GM19455 (cell line): ENCODE results near the gene ACAP3.

Experiments used
- ATAC-seq: cut with Tn5 transposase; IDR thresholded peaks from one replicate; pipeline ENCODE4 v1.9.1; 2021; ENCODE audit not compliant: unreplicated experiment

The ACAP3 gene

DNA sequence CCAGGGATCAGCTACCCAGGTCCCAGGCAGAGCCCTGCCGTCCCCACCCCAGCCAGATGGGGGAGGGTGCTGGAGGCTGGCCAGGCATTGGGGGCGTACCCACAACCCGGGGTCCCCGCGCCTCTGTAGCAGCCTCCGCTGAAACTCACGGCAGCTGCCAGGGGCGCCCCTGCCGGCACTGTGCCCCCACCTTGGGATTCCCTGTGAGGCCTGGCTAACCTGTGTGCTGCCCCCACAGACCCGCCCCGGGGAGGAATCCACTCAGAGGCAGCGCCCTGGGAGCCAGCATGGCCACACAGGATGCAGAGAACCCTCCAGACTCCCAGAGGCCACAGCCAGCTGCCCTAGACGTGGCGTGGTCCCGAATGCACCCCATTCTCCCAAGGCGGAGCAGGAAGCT lies 37.7 kb upstream of the ACAP3 start:
- ATAC-seq: no peak

DNA sequence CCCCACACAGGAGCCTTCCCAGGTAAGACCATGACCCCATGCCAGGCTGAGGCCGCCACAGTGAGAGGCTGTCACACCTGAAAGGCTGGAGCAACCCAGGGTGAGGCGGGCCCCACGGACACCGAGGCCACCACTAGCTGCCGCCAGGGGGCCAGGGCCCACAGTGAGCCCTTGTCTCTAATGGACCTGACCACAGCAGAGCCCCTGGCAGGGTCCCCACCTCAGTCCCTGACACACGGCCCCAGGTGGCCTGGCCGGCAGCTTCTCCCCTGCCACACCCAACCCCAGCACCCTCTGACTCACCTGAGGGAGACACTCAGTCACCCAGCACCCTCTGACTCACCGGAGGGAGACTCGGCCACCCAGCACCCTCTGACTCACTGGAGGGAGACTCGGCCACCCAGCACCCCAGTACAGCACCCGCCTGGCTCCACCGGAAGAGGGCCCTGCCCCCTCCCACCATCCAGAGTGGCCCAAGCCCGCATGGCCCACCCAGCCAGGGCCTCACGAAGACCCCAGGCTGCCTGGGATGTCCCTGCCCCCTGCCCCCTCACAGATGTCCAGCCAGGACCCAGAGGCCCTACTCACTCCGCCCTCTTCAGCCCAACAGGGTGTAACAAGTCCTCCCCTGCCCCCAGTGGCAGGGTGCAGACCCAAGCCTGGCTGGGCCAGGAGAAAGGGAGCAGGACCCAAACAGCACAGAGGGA lies 37.1 kb upstream of the ACAP3 start:
- no peak for ATAC-seq

DNA sequence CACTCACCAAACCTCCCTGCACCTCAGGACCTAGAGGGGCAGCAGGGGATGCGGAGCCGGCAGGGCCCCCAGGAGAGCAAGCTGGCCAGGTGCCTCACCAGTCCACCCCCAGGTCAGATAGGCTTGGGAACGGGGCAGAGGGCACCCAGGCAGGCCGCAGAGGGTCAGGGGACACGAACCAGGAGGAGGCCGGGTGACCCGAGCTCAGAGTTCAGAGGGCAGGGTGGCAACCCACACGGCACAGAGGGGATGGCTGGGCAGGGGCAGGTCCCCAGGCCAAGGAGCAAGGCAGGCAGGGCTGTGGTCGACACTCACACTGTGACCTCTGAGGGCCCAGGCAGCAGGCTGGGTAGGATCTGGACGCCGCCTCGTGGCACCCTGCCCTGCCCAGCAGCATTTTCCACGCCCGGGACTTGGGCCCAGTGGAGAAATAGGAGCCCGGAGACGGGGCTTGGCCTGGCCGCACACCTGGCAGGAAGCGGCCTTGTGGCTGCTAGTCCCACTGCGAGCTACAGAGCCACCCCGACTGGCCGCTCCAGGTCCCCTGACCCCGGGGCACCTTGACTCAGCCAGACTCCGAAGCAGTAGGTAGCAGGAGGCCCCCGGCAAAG lies 36.2 kb upstream of the ACAP3 start:
- no peak for ATAC-seq

DNA sequence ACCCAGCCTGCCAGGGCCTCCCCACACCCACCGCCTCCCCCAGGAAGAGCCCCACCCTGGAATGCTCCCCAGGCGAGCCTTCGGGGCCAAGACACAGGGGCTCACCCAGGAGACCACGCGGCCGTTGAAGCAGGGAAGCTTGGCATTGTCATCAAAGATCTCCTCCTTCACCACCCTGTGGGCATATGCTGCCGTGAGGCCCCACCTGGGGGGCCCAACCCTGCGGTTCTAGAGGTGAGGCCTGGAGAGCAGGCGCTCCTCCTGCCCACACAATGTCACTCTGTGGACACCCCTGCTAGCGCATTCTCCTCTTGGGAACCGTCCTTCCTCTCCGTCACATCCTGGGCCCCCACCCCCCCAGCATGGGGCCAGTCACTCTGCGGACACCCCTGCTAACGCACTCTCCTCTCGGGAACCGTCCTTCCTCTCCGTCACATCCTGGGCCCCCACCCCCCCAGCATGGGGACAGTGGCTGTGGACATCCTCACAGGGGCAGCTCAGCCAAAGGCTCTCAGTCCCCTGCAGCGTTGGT lies 34.9 kb upstream of the ACAP3 start:
- no peak for ATAC-seq

DNA sequence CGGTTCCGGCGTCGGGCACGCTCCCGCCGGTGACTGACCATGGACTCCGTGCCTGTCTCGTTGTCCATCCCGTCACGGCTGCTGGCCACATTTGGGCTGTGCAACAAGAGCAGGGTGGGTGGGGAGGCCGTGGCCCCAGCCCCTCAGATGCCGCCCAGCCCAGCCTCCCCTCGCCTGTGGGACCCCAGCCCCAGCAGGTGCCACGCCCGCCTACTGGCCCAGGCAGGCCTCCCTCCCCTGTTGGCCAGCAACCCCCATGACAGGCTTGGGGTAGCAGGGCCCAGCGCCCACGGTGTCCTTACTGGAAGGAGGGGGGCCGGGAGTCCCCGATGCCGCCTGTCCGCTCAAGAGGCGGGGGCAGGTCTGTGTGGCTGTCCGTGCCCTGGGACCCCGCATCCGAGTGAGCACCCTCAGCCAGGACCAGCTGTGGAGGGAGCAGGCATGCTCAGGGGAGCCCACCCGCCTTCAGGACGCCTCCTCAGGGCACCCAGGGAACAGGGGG lies 34.4 kb upstream of the ACAP3 start:
- no peak for ATAC-seq

DNA sequence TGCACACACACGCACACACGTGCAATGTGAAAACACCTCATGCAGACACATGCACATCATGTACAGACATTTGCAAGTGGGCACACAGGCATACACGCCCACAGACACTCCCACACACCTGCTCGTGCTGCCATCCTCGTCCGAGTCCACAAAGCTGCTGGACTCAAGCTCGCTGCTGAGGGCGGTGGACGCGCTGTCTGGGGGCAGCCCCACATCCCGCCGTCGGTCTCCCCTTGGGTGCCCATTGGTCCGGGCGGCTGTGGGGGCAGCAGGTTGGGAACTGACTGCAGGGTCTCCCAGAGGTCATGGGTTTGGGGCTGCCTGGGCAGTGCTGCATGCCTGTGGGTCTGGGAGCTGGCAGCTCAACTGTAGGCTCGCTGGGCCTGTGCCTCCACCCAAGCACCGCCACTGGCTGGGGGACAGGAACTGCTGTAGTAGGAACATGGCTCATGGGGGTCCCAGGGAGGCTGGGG lies 33.9 kb upstream of the ACAP3 start:
- no peak for ATAC-seq

DNA sequence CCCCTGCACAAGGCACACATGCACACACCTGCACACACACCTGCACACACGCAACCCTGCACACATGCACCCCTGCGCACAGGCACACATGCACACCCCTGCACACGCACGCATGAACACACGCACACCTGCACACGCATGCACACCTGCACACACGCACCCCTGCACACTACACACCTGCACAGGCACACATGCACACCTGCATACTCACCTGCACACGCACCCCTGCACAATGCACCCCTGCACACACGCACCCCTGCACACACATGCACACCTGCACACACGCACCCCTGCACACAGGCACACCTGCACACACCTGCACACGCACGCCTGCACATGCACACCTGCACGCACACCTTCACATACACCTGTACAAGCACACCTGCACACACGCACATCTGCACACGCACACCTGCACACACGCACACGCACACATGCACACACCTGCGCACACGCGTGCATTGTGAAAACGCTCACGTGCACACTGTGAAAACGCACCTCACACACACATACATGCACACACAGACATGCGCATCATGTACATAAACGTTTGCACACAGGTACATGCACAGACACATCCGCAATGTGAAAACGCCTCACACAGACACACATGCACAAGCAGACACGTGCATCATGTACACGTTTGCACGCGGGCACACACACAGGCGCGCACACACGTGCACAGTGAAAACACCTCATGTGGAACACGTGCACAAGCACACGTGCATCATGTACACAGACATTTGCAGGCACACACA lies 33.2 kb upstream of the ACAP3 start:
- ATAC-seq: no peak

DNA sequence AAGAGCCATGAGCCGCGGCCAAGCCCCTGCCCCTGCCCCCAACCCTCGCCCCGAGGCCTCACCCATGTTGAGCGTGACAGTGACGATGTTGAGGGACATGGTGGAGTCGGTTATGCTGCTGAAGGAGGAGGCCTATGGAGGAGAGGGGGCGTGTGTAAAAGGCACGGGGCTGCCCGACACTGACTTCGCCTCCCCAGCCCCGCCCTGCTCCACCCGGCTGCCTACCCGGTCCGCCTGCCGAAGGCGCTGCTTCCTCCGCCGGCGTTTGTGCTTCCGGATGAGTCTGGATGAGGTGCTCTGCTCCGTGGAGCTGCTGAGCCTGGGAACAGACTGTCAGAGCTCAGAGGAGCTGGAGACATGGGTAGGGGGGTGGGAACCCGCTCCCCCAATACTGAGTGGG lies 32.5 kb upstream of the ACAP3 start:
- no peak for ATAC-seq

DNA sequence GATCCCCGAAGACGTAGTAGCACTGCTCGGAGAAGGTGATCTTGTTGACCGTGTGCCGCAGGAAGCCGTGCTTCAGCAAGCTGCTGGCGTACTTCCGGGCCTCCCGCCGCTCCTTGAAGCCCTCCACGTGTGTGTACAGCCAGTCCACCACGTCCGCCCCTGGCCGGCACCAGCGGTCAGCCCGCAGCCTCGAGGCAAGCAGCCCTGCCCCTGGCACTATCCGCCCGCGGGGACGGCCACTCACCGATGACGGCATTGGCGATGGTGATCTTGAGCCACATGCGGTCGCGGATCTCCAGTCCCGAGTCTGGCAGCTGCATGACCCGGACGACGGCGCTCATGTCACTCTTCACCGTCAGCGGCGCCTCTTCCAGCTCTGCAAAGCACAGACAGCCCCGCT lies 30.5 kb upstream of the ACAP3 start:
- no peak for ATAC-seq

DNA sequence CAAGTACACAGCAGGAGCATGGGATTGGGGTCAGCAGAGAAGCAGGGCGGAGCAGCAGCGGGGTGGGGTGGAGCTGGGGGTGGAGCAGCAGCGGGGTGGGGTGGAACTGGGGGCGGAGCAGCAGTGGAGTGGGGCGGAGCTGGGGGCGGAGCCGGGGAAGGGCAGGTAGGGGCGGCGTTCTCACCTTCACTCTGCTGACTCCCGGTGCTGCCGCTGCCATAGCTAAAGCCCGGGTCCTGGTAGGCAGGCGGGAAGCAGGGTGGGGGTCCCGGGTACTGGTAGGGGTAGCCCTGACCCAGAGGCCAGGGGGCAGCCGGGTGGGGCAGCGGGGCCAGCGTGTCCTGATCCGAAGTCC lies 30.0 kb upstream of the ACAP3 start:
- no peak for ATAC-seq

DNA sequence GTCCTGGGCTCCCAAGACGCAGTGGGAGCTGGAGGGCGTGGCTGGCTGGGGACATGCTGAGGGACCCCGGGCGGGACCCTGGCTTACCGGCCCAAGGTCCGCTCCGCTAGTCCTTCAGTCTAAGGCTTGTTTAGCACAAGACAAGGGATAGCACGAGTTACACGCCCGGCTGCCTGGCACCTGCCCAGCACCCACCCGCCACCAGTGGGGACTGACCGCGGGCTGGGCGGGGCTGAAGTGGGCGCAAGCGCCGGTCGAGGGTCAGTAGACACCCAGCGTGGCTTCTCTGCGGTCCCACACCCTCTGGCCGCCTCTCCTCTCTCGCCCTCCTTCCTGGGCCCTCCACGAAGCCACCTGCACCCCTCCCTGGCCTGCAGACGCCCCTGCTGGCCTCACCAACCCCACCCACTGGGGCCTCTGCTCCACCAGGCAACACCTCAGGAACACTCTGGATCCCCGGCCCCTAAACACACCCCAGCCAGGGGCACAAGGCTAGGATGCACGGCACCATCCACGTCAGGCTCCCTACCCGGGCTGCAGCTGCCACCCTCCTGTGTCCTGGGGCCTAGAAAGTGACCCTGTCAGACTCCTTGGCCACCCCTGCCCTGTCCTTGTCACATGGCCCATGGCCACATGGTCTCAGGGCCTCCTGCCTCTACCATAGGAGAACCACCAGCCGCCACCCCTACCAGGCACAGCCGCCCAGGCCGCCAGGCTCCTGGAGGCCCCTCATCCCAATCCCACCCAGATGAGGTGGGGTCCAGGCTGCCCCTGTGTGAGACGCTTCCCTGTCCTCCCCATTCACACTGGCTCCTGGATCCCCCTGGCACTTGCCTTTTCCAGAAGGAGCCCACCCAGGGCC lies 29.4 kb upstream of the ACAP3 start:
- no peak for ATAC-seq

DNA sequence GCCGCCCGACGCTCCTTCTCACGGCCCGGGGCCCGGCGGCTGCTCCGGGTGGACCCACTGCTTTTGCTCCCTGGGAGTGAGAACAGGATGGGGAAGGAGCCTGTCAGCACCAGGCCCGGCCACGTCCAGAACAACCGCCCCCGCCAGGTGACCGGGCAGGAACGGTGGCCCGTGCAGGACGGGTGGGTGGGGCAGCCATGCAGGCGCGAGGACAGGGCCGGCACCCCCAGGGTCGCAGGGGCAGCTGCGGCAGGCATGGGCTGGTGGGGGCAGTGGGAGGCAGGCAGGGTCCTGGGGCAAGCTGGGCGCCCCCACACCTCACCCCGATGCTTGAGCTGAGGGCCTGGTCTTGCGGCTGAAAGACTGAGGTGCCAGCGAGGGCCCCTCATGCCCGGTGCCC lies 28.7 kb upstream of the ACAP3 start:
- ATAC-seq: no peak

DNA sequence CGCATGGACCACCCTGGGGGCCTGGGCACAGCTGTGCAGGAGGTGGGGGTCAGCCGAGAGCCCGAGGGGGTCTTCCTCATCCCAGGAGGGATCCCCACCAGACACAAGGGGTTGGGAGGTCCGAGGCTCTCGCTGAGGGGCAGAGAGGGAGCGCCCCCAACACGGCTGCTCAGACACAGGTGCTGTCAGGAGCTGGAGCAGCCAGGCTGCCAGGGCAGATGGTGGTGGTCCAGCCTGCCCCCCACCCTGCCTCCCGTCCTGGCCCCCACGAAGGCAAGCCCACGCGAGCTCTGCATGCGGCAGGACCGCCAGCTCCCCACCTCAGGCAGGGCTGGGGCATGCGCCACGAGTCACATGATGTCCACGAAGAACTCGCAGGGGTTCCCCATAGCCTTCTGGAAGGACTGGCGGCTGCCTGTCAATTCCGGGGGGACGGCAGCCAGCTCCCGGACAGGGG lies 28.1 kb upstream of the ACAP3 start:
- no peak for ATAC-seq

DNA sequence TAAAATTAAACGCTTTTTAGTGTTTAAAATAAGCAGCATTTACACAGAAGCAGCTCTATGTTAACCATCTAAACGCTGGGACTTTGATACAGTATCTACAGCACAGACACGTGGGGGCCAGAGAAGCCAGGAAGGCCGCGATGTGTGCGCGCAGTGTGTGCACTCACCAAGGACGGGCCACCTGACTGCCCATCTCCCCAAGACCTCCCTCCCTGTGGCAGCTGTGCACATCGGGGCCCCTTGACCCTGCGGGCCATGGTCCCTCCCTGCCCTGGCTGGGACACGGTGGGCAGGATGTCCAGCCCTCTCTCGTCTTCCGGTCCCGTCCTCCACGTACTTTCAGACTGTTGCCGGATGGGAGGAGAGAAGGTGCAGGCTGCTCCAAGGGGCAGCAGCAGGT lies 27.6 kb upstream of the ACAP3 start:
- no peak for ATAC-seq

DNA sequence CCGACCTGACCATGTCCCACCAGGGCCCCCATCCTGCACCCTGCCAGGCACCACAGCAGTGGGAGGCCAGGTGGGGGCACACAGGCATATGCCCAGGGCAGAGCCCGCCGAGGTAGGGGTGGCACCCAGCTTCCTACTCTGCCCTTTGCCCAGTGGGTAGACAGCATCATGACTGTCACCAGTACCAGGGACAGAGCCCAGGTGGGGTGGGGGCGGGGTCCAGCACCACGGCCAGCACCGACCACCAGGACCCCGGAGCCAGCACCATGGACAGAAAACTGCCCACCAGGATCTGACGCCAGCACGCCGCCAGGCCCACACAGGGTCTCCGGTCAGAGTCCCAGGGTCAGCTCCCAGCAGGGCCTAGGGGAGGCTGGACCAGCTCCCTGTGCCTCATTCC lies 27.1 kb upstream of the ACAP3 start:
- ATAC-seq: no peak

DNA sequence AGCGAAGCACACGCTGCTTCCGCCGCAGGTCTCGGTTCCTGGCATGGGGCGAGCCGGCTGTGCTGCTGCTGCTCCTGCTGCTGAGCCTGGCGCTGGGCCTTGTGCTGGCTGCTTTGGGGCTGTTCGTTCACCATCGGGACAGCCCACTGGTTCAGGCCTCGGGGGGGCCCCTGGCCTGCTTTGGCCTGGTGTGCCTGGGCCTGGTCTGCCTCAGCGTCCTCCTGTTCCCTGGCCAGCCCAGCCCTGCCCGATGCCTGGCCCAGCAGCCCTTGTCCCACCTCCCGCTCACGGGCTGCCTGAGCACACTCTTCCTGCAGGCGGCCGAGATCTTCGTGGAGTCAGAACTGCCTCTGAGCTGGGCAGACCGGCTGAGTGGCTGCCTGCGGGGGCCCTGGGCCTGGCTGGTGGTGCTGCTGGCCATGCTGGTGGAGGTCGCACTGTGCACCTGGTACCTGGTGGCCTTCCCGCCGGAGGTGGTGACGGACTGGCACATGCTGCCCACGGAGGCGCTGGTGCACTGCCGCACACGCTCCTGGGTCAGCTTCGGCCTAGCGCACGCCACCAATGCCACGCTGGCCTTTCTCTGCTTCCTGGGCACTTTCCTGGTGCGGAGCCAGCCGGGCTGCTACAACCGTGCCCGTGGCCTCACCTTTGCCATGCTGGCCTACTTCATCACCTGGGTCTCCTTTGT lies 26.0 kb upstream of the ACAP3 start:
- no peak for ATAC-seq

DNA sequence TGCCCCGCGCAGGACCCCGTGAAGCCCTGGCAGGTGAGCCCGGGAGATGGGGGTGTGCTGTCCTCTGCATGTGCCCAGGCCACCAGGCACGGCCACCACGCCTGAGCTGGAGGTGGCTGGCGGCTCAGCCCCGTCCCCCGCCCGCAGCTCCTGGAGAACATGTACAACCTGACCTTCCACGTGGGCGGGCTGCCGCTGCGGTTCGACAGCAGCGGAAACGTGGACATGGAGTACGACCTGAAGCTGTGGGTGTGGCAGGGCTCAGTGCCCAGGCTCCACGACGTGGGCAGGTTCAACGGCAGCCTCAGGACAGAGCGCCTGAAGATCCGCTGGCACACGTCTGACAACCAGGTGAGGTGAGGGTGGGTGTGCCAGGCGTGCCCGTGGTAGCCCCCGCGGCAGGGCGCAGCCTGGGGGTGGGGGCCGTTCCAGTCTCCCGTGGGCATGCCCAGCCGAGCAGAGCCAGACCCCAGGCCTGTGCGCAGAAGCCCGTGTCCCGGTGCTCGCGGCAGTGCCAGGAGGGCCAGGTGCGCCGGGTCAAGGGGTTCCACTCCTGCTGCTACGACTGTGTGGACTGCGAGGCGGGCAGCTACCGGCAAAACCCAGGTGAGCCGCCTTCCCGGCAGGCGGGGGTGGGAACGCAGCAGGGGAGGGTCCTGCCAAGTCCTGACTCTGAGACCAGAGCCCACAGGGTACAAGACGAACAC lies 25.2 kb upstream of the ACAP3 start:
- no peak for ATAC-seq

DNA sequence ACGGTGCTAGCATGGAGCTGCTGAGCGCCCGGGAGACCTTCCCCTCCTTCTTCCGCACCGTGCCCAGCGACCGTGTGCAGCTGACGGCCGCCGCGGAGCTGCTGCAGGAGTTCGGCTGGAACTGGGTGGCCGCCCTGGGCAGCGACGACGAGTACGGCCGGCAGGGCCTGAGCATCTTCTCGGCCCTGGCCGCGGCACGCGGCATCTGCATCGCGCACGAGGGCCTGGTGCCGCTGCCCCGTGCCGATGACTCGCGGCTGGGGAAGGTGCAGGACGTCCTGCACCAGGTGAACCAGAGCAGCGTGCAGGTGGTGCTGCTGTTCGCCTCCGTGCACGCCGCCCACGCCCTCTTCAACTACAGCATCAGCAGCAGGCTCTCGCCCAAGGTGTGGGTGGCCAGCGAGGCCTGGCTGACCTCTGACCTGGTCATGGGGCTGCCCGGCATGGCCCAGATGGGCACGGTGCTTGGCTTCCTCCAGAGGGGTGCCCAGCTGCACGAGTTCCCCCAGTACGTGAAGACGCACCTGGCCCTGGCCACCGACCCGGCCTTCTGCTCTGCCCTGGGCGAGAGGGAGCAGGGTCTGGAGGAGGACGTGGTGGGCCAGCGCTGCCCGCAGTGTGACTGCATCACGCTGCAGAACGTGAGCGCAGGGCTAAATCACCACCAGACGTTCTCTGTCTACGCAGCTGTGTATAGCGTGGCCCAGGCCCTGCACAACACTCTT lies 24.5 kb upstream of the ACAP3 start:
- ATAC-seq: no peak
